Measurements from ENCODE around the gene DHRS7B.
"Not testable (repeated sequence)": the region's sequence is repeated elsewhere in the genome, so short reads cannot be mapped to it uniquely, and the experiment has no call there.

The DHRS7B gene
- total RNA-seq, result 6.2 to 14.6 (median 8.9) reads per million in 4 experiments

- DNase-seq, result peak; percentile 96
These were observed at the start of gene DHRS7B for GRCh38 chr17:21126645-21127508. DHRS7B (plus strand) TSS chr17:21126964; CDS start chr17:21126972, 8 bp downstream.

- DNase-seq, result no peak
These were observed 49.5 kb upstream of the DHRS7B start for GRCh38 chr17:21077281-21077680.

DNA sequence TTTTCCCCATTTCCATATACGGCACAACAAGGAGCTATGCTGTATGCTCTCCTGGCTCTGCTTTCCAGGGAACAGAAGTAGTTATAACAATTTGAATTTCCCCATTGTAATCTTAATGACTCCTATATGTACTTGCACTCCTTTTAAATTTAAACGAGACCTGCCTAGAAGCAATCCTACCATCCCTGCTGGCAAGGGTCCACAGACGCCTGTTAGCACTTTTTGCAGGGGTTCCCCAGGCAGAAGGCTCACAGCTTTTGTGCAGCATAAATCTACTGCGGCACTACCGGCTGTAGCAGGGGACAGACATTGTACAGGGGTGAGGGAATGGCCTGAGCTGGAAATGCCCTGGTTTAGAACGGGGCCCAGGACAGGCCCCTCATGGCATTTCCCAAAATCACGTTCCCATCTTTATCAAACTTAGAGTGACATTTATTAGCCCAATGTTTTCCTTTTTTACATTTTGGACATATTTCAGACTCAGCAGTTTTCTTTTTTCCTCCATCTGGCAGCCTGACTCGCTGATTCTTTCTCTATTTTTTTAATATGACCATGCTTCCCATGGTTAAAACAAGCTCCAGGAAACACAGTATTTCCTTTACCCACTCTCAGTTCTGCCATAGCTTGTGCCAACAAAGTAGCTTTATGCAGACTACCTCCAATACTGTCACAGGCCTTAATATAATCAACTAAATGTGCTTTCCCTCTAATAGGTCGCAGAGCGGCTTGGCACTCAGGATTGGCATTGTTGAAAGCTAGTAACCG lies 48.6 kb upstream of the DHRS7B start:
- no peak for DNase-seq

GRCh38 chr17:21079196-21079595 lies 47.6 kb upstream of the DHRS7B start:
- no peak for DNase-seq

GRCh38 chr17:21082001-21082436 lies 44.7 kb upstream of the DHRS7B start:
- DNase-seq, result no peak

GRCh38 chr17:21085280-21085679 lies 41.5 kb upstream of the DHRS7B start:
- not testable (repeated sequence) for DNase-seq

GRCh38 chr17:21085707-21086106 lies 41.1 kb upstream of the DHRS7B start:
- no peak for DNase-seq

- no peak for DNase-seq
These were observed 37.6 kb upstream of the DHRS7B start for GRCh38 chr17:21089145-21089544.

DNA sequence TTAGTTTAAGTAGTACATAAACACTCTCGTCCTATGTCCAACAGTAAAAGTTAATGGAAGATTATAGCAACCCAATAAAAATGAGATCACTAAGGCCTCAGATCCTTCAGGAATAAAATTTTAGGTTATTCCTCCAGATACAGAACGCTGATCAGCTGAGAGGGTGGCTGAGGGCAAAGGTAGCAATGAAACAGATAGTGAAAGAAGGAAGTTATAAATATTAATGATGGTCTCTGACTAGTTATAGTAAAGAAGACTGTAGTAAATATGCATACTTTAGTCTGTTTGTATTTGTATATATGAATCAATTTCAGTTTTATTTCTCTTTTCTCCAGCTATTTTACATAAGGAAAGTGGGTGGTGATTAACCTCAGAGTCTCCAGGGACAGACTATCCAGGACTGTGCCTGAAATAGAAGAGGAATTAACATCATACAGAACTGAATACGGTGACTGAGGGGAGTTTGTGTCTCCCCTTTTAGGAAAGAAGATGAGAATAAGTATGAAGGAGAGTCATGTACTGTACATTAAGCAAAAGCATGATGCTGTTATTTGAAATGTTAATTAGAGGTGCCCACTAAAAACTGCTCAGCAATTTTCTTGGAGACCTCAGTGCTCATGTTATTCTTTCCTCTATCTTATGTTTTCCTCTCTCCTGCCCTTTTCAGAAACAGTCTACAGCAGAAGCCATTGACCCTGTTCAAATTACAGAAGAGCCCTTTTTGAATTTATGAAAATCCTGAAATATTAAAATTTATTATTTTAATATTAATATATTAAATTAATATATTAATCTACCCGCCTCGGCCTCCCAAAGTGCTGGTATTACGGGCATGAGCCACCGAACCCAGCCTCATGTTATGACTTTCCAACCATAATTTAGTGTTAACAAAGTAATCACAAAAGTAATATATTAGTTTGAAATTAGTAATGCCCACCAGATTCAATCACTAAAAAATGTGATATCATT lies 36.5 kb upstream of the DHRS7B start:
- no peak for DNase-seq

DNA sequence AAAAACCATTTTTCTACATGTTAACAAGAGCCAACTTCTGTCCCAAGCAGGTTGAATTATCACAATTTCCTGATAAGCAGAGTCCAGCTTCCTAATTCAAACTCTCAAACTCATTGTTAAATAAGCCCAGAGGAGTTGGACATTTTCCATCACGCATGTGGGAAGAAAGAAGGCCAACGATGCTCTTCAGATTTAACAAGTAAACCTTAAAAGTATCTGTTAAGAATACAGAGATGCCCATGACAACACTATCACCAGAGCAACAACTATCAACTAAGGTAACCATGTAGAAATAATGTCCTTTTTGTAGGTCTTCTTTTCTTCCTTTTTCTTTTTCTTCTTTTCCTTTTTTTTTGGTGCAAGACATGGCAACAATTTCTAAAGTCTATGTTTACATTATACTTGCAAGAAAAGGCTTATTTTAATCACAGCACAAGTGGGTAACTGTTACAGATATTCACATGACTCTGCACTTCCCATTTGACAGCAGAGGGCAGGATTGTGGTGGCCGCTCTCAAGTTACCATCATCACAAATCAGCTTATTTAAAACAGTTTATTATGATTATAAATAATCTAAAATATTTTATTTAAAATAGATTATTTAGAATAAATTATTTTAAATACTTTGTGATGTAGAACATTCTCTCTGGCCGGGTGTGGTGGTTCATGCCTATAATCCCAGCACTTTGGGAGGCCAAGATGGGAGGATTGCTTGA lies 35.7 kb upstream of the DHRS7B start:
- no peak for DNase-seq

DNA sequence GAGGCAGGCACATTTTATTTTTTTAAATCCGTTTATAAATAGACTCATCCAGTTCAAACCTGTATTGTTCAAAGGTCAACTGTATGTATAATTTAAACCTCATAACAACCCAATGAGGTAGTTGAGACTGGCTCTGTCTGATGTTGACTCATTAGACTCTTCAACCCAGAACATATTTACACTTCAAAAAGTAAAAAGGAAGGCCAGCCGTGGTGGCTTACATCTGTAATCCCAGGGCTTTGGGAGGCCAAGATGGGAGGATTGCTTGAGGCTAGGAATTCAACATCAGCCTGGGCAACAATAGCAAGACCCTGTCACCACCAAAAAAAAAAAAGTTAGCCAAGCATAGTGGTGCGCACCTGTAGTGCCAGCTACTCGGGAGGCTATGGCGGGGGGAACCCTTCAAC lies 32.5 kb upstream of the DHRS7B start:
- DNase-seq, result no peak

DNA sequence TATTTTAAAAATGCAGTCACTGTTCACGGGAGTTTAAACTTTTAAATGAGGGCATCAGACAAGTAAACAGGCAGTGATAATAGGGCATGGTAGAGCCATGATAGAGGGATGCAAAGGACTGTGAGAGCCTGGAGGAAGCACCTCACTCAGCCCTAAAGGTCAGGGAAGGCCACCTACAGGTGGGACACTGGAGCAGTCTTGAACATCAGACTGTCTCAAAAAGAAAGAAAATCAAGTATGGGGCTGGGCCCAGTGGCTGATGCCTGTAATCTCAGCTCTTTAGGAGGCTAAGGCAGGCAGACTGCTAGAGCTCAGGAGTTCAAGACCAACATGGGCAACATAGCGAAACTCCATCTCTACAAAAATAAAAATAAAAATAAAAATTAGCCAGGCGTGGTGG lies 31.0 kb upstream of the DHRS7B start:
- DNase-seq, result no peak

DNA sequence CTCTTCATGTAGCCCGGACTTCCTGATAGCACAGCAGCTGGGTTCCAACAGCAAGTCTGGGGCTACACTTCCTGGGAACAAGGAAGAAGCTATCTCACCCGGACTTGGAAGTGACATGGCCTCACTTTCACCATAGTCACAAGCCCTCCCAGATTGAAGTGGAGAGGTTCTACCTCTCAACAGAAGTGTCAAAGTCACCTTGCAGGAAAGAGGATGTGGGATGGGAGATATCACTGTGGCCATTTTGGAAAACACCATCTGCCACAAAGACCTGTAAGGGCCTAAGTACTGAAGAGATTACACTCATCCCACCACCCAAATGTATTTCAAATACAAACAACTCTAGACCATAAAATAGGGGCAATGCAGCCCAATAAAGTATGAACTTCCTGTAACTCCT lies 29.9 kb upstream of the DHRS7B start:
- DNase-seq, result no peak

- peak; percentile 47 for DNase-seq
These were observed 27.7 kb upstream of the DHRS7B start for GRCh38 chr17:21098934-21099689.

GRCh38 chr17:21100636-21101035 lies 26.1 kb upstream of the DHRS7B start:
- DNase-seq, result no peak

DNA sequence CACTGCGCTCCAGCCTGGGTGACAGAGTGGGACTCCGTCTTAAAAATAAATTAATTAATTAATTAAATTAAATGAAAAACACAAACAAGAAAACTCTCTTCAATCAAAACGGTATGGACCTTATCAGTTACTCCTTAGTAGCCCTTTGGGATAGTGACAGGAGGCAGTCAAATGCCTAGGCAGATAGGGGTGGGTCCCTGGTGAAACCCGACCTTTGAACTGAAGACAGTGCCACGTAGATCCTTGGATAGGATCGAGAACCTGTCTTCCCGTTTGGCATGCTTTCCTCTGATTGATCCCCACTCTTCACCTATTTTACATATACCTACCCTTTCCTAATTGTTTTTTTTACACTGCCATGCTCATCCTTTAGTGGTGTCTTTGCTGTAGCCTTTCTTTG lies 22.2 kb upstream of the DHRS7B start:
- DNase-seq, result no peak

- DNase-seq, result no peak
These were observed 21.5 kb upstream of the DHRS7B start for GRCh38 chr17:21105064-21105894.

DNA sequence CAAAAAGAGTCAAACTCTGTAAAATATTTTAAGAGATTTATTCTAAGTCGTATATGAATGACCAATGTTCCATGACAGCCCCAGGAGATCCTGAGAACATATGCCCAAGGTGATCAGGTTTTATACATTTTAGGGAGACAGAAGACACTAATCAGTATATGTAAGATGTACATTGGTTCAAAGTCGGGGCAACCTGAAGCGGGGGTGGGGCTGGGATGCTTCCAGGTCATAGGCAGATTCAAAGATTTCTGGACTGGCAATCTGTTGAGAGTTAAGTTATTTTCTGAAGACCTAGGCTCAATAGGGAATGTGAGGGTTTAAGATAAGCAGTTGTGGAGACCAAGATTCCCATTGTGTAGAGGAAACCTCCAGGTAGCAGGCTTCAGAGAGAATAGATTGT lies 20.4 kb upstream of the DHRS7B start:
- DNase-seq, result no peak

- DNase-seq, result not testable (repeated sequence)
These were observed 19.6 kb upstream of the DHRS7B start for GRCh38 chr17:21107067-21107650.

DNA sequence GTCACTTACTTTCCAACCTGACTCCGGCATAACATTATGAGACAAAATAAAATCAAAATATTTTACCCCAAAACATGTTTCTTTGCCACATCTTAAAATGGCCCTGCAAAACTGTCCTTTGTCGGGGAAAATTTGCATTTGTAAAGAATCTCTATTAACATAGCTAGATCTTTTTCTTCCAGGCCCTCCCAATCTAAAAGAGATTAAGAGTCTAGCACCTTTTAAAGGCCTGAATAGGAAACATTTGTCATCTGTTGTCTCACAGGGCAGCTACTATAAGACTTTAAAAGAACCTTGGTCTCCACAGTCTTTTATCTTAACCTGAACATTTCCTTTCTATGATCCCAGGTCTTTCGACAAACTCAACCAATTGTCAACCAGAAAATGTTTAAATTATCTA lies 18.1 kb upstream of the DHRS7B start:
- no peak for DNase-seq

All from effector CD8-positive, alpha-beta T cell (primary cell).